GM12864 (cell line): ENCODE measurements around the gene RFT1.
"Not testable (repeated sequence)": the region's sequence is repeated elsewhere in the genome, so short reads cannot be mapped to it uniquely, and the experiment has no call there.

ENCODE experiments used
- DNase-seq: peaks from one replicate; pipeline ENCODE4 v3.0.0-alpha.2; 2011; ENCODE audit warnings: low read depth
- H3K4me3 ChIP-seq: 2 replicates; pipeline ENCODE4 v1.5.1; 2011; ENCODE audit warnings: mild to moderate bottlenecking, low read depth, low read length, control low read depth
- CTCF ChIP-seq: IDR thresholded peaks from 2 replicates; pipeline ENCODE4 v1.5.1; 2011; ENCODE audit warnings: low read depth, mild to moderate bottlenecking, moderate library complexity, low read length, control low read depth, inconsistent platforms; ENCODE audit errors: missing control alignments

Gene RFT1

GRCh38 chr3:53151870-53152660 is 21.8 kb upstream of the RFT1 start:
- no peak for DNase-seq
- TF ChIP-seq CTCF: no peak
- H3K4me3 ChIP-seq: no peak overlapping the region

GRCh38 chr3:53151465-53151864 is 21.2 kb upstream of the RFT1 start:
- no peak overlapping the region for H3K4me3 ChIP-seq
- no peak for DNase-seq
- TF ChIP-seq CTCF: no peak

- not testable (repeated sequence) for H3K4me3 ChIP-seq, DNase-seq
These were observed 20.8 kb upstream of the RFT1 start for GRCh38 chr3:53151086-53151438.

GRCh38 chr3:53150247-53151085 is 20.2 kb upstream of the RFT1 start:
- H3K4me3 ChIP-seq: no peak overlapping the region
- no peak for TF ChIP-seq CTCF
- no peak for DNase-seq

GRCh38 chr3:53149699-53150098 is 19.5 kb upstream of the RFT1 start:
- no peak for TF ChIP-seq CTCF

GRCh38 chr3:53149006-53149690 is 18.9 kb upstream of the RFT1 start:
- DNase-seq: no peak
- TF ChIP-seq CTCF: no peak
- H3K4me3 ChIP-seq: no peak overlapping the region

More at GRCh38 chr3:53149699-53150098, 19.5 kb upstream of the RFT1 start:
- DNase-seq: no peak
- no peak overlapping the region for H3K4me3 ChIP-seq

- TF ChIP-seq CTCF: no peak
- H3K4me3 ChIP-seq: no peak overlapping the region
- no peak for DNase-seq
These were observed 17.7 kb upstream of the RFT1 start for GRCh38 chr3:53147903-53148400.
